ENCODE data around the gene ALG6. TPM values are rescaled to one million over a fixed set of nuclear protein-coding genes. Genes with fewer than 3 reads are reported as not detected.
A peak's percentile ranks its signal among the peaks of the same experiment; 100 is the strongest.

ALG6 gene
- total RNA-seq, 2 experiments from 2014 or later: 21.7 to 23.8 TPM

DNA sequence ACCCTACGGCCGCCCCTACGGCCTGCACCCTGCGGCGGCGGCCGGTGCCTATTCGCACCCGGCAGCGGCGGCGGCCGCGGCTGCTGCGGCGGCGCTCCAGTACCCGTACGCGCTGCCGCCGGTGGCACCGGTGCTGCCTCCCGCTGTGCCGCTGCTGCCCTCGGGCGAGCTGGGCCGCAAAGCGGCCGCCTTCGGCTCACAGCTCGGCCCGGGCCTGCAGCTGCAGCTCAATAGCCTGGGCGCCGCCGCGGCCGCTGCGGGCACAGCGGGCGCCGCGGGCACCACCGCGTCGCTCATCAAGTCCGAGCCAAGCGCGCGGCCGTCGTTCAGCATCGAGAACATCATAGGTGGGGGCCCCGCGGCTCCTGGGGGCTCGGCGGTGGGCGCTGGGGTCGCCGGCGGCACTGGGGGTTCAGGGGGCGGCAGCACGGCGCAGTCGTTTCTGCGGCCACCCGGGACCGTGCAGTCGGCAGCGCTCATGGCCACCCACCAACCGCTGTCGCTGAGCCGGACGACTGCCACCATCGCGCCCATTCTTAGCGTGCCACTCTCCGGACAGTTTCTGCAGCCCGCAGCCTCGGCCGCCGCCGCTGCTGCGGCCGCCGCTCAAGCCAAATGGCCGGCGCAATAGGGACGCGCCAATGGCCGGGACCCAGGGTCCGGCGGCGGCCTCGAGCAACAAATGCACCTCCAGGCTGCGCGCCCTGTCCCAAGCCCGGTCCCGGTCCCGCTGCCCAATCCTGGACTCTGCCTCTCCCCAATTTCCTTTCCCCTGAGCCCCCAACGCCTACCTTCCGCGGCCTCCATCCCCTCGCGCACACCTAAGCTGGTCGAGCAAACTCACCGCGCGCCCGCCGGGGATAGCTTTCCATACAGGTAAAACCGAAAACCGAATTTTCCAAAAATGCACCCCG is 43.3 kb upstream of the ALG6 start:
- CTCF ChIA-PET: interaction anchor here (0.7 to 1.6 kb wide), 2 partner anchors 81 to 117 kb away, joined by 3 to 4 read pairs; no protein-coding TSS in a partner anchor
- H3K9me3 Mint-ChIP-seq: peaks cover 3% of the 10 kb centered on the region
- H3K4me3 Mint-ChIP-seq: peak overlapping the region; percentile 63
- POLR2A ChIA-PET: interaction anchor here (1.3 kb wide), 1 partner anchor 112 kb away, joined by 3 read pairs; no protein-coding TSS in a partner anchor
- peaks cover 77% of the 10 kb centered on the region for H3K27me3 Mint-ChIP-seq
- H3K27ac Mint-ChIP-seq: peak overlapping the region; percentile 75
- H3K4me1 Mint-ChIP-seq: peaks cover 51% of the 10 kb centered on the region
- DNase-seq: no peak
- peaks cover 28% of the 10 kb centered on the region for H3K36me3 Mint-ChIP-seq (ENCODE audit: low read depth)

DNA sequence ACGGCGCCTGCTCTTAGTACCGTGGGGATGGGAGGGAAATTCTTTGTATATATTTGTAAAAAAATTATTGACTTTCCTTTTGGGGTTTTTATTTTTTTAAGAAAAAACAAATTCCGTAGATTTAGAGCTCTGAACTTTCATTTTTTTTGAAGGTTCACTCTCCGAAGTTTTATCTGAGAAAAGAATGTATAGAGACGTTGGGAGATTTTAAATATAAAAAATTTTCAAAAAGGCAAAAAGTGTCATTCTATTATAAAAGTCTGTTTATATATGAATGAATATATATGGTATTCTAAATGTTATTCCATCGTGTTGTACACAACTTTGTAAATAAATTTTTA is 42.7 kb upstream of the ALG6 start:
- H3K36me3 Mint-ChIP-seq (ENCODE audit: low read depth): peaks cover 28% of the 10 kb centered on the region
- DNase-seq: no peak
- H3K9me3 Mint-ChIP-seq: no peaks in the 10 kb centered on the region
- CTCF ChIA-PET: interaction anchor here (1.6 kb wide), 1 partner anchor 81 kb away, joined by 4 read pairs; no protein-coding TSS in a partner anchor
- H3K27me3 Mint-ChIP-seq: peaks cover 77% of the 10 kb centered on the region
- H3K27ac Mint-ChIP-seq: peak overlapping the region; percentile 75
- POLR2A ChIA-PET: no interaction called here
- peaks cover 53% of the 10 kb centered on the region for H3K4me1 Mint-ChIP-seq
- H3K4me3 Mint-ChIP-seq: peak overlapping the region; percentile 63

DNA sequence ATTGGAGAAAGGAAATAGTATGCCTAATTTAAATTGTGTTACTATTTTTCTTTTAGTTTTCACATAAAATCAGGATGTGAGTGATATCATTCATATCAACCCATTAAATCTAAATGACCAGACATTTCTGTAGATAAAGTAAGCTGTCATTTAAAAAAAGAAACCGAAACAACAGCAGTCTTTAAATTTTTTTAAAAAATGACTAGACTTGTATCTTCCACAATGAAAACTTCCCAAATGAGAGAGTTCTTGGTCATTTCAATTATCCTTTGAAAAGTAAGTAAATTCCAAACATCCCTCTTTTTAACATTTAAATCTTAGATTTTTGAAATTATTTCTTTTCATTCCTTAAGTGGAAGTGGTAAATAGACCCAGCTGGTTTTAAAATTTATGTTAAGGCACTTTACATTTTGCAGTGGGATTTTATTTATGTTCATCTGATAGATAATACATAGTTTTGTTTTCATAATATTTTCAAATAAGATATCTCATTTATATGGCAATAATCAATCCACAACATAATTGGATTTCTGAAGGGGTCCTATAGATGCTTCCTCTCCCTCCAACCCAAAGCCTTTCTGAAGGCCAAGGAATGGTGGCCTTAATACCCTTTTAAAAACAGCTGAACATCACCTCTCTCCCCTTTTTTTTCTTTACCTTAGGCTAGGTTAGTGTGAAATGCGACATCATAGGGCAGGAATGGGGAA is 42.0 kb upstream of the ALG6 start:
- peaks cover 75% of the 10 kb centered on the region for H3K27me3 Mint-ChIP-seq
- peaks cover 51% of the 10 kb centered on the region for H3K4me1 Mint-ChIP-seq
- no peaks in the 10 kb centered on the region for H3K9me3 Mint-ChIP-seq
- H3K27ac Mint-ChIP-seq: peak overlapping the region; percentile 31
- no peak overlapping the region for H3K4me3 Mint-ChIP-seq
- CTCF ChIA-PET: interaction anchor here (0.7 to 2.7 kb wide), 4 partner anchors 9 to 212 kb away, joined by 3 to 15 read pairs (median 6); no protein-coding TSS in a partner anchor
- no peak for DNase-seq
- POLR2A ChIA-PET: no interaction called here
- H3K36me3 Mint-ChIP-seq (ENCODE audit: low read depth): peaks cover 24% of the 10 kb centered on the region

DNA sequence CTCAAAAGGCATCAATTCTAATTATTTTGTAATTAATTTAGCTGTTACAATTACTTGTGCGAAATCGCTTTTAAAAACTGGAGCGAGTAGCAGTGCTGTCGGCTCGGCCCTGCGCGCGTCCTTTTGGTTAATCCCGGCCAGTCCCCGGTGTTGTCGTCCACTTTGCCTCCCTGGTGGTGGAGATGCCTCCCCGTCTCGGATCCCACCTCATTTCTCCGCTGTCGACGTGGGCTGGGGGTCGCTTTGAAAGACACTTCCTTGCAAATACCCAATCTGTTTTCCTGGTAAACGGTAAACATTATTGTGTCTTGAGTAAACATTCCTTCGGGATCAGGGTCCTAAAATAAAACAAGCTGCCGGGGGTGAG is 41.3 kb upstream of the ALG6 start:
- CTCF ChIA-PET: interaction anchor here (1.3 to 2.7 kb wide), 5 partner anchors 9 to 212 kb away, joined by 3 to 15 read pairs (median 4); no protein-coding TSS in a partner anchor
- H3K9me3 Mint-ChIP-seq: no peaks in the 10 kb centered on the region

DNA sequence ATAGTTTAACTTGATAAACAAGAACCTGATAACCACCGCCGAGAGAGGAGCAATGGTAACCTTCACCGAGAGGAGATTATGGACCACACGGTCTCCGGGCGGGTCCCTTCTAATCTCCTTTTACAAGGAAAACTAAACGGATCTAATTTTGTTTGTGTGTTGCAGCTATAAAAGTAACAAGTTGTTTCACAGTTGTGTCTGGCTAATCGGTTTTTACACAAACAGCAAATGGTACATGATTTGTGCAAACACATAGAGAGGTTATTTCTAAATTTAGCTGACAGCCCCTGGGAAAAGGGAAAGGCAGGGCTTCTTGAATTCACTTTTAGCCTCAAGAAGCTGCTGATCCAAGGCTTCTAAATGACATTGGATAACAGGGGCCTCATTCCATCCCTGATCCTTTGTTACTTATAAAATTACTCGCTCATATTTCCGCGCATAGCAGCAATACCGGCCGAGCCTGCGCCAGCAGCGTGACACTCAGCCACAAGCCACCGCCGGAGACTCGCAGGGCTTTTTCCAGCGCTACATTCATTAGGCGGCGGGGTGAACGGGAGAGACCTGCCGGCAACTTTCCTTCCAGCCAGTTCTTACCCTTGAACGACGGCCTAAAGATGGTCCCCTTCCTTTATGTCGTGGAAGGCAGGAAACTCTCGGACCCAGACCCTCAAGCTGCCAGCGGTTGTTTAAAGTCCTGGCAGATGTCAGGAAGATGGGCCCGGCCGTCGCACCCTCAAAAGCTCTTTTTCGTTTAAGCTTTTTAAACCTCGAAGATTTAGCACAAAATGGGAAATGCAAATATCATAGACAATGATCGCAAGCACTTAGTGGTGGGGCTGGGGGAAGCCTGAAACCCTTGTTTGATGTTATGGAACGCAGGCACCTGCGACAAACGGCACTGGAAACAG is 40.7 kb upstream of the ALG6 start:
- Mint-ChIP-seq H3K27me3 (peaks cover 72% of the 10 kb centered on the region), H3K4me3 (peak overlapping the region; percentile 24), H3K36me3 (ENCODE audit: low read depth) (peaks cover 14% of the 10 kb centered on the region), H3K9me3 (no peaks in the 10 kb centered on the region), H3K27ac (peak overlapping the region; percentile 52), H3K4me1 (peaks cover 43% of the 10 kb centered on the region)
- POLR2A ChIA-PET: interaction anchor here (1.2 to 1.4 kb wide), 3 partner anchors 9 to 195 kb away, joined by 3 read pairs; partner anchors contain the start of gene ALG6
- CTCF ChIA-PET: interaction anchor here (0.6 to 2.7 kb wide), 6 partner anchors 8 to 361 kb away, joined by 3 to 15 read pairs (median 4); no protein-coding TSS in a partner anchor
- no peak for DNase-seq

More for the DNA sequence above, 41.3 kb upstream of the ALG6 start:
- POLR2A ChIA-PET: interaction anchor here (1.2 kb wide), 1 partner anchor 42 kb away, joined by 3 read pairs; the partner anchor contains the start of gene ALG6
- peaks cover 74% of the 10 kb centered on the region for H3K27me3 Mint-ChIP-seq
- DNase-seq: no peak
- H3K36me3 Mint-ChIP-seq (ENCODE audit: low read depth): peaks cover 21% of the 10 kb centered on the region
- peak overlapping the region; percentile 3 for H3K27ac Mint-ChIP-seq
- peak overlapping the region; percentile 24 for H3K4me3 Mint-ChIP-seq
- H3K4me1 Mint-ChIP-seq: peaks cover 49% of the 10 kb centered on the region

DNA sequence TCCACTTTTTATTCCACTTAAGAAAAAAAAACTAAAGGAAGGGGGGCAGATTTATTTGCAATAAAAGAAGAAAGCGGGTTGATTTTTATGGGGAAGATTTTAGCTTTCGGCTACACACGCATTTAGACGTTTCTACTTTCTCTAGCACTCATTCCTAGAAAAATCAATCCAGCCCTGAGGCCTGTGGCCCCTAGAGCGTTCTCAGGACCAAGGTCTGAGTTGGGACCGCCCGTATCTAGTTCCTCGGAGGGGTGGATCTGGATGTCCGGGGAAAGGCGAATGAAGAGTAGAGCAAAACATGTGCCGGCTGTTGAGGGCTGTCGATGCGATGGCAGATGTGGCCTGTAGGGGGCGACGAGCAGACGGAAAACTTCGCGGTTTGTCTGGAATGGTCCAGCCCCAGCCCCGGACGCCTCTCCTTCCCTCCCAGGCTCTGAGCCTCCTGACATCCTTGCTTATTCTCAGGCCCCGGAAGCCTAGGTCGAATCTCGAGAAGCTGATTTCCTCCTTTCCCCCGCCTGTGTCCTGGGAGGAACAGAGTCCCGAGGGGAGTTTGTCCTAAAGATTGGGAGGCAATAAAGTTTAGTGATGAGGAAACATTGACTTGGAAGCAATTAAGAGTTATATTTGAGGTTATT is 39.9 kb upstream of the ALG6 start:
- CTCF ChIA-PET: interaction anchor here (0.8 to 2.7 kb wide), 4 partner anchors 8 to 210 kb away, joined by 4 to 15 read pairs (median 6); no protein-coding TSS in a partner anchor
- Mint-ChIP-seq H3K27me3 (peaks cover 75% of the 10 kb centered on the region), H3K9me3 (no peaks in the 10 kb centered on the region), H3K27ac (peak overlapping the region; percentile 21), H3K4me3 (peak overlapping the region; percentile 11), H3K36me3 (ENCODE audit: low read depth) (peaks cover 13% of the 10 kb centered on the region), H3K4me1 (peaks cover 39% of the 10 kb centered on the region)
- DNase-seq: peak; percentile 63
- POLR2A ChIA-PET: interaction anchor here (1.2 to 1.4 kb wide), 3 partner anchors 10 to 195 kb away, joined by 3 read pairs; partner anchors contain the start of gene ALG6

DNA sequence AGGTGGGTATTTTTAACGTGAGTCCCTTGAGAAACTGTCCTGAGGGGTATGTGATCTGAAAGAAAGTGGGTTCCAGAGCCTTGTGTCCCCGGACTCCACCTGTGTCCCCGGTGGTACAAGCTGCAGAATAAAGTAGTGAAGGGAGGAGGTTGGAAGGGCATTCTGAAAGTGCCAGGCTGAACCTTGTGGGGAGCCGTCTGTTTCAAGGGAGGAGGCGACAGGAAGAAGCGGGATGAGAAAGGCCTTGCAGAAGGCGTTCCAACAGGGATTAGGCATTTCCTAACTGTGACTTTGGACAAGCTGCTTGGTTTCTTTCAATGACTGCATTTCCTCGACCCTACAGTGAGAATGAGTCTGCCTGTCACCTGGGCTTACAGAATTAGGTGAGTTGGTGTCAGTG is 39.3 kb upstream of the ALG6 start:
- no peak for DNase-seq
- H3K27me3 Mint-ChIP-seq: peaks cover 80% of the 10 kb centered on the region
- H3K36me3 Mint-ChIP-seq (ENCODE audit: low read depth): peaks cover 13% of the 10 kb centered on the region
- peaks cover 39% of the 10 kb centered on the region for H3K4me1 Mint-ChIP-seq
- ChIA-PET CTCF (no interaction called here), POLR2A (interaction anchor here (2.9 kb wide), 1 partner anchor 9 kb away, joined by 12 read pairs; no protein-coding TSS in a partner anchor)
- H3K27ac Mint-ChIP-seq: no peak overlapping the region
- H3K9me3 Mint-ChIP-seq: no peaks in the 10 kb centered on the region
- no peak overlapping the region for H3K4me3 Mint-ChIP-seq

DNA sequence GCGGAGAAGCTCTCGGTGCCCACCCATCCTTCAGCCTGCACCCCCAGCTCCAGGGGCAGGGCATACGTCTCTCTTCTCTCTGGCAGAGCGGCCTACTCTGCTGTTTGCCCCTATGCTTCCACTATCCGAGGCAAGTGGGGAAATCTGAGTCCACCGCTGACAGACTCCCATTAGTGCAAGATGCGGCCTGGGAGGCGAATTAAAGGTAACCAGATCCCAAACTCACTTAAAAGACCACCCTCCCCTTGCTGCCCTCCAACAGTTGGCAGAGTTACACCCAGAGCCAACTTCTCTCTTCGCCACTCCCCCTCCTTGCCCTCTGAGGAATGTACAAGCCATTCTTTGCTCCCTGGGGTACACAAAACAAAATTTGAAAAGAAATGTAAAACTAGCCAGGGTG is 38.6 kb upstream of the ALG6 start:
- Mint-ChIP-seq H3K9me3 (no peaks in the 10 kb centered on the region), H3K4me3 (no peak overlapping the region), H3K27me3 (peaks cover 80% of the 10 kb centered on the region), H3K4me1 (peaks cover 35% of the 10 kb centered on the region), H3K36me3 (ENCODE audit: low read depth) (peaks cover 13% of the 10 kb centered on the region), H3K27ac (no peak overlapping the region)
- no peak for DNase-seq
- ChIA-PET CTCF (interaction anchor here (1.6 kb wide), 1 partner anchor 487 kb away, joined by 3 read pairs; no protein-coding TSS in a partner anchor), POLR2A (interaction anchor here (2.9 kb wide), 1 partner anchor 9 kb away, joined by 12 read pairs; no protein-coding TSS in a partner anchor)

DNA sequence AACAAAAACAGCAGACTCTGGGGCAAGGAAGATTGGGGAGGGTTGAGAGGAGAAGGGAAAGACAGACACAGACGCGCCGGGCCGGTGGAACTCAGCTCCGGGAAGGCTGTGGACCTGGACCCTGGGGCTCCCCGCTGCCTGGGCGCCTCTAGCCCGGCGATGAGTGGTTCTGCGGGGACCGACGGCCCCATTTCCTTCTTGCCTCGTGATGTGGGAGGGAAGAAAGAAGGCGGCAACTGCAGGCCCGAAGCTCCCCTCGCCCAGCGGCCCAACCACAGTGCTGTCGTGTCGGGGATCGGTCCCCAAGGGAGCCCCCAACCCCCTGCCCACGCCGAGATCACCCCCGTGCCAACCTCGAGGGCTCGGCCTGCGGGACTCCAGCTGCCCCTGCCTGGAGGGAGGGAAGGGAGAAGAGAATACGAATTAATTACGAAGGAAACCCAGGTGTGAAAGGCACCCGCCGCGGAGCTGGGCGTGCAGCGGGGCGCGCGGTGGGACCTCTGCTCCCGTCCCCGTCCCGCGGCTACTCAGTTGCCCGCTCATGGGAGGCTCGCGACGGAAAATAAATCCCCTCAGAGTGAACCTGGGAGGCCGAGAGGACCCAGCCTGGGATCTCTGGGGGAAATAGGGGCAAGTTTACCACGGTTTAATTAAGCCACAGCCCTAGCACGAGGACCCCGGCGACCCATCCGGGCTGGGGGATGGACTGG is 37.7 kb upstream of the ALG6 start:
- Mint-ChIP-seq H3K4me3 (no peak overlapping the region), H3K27me3 (peaks cover 79% of the 10 kb centered on the region), H3K36me3 (ENCODE audit: low read depth) (peaks cover 11% of the 10 kb centered on the region), H3K4me1 (peaks cover 32% of the 10 kb centered on the region), H3K9me3 (no peaks in the 10 kb centered on the region), H3K27ac (no peak overlapping the region)
- no peak for DNase-seq
- CTCF ChIA-PET: interaction anchor here (1.4 to 2.7 kb wide), 3 partner anchors 10 to 488 kb away, joined by 3 to 12 read pairs (median 4); no protein-coding TSS in a partner anchor
- POLR2A ChIA-PET: interaction anchor here (2.9 kb wide), 1 partner anchor 10 kb away, joined by 12 read pairs; no protein-coding TSS in a partner anchor

DNA sequence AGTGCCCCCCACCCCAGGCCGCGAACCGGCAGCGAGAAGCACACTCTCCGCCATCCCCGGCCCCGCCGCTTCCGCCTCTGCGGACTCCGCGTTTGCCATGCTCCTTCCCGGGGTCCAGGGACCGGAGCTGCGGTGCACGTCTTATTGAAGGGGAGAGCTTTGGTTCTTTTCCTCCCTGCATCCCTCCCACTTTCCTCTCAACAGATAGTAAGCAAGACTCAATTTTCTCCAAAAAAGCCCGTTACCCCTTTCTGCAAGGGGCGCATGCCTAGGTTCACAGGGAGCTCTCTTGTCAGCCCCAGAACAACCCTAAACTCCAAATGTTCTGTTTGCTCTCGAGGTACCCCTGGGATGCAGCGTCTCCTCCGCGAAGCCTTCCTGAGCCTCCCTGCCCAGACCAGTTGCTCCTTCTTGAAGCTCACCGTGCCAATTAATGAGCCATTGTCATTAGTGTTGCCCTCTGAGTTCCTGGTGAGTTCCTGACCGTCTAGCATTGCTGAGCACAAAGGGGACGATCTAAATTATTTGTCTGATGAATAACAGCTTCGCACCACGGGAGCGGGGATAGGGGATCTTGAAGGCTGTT is 37.0 kb upstream of the ALG6 start:
- Mint-ChIP-seq H3K27ac (no peak overlapping the region), H3K4me1 (peaks cover 30% of the 10 kb centered on the region), H3K9me3 (no peaks in the 10 kb centered on the region), H3K4me3 (no peak overlapping the region), H3K36me3 (ENCODE audit: low read depth) (peaks cover 11% of the 10 kb centered on the region), H3K27me3 (peaks cover 82% of the 10 kb centered on the region)
- no peak for DNase-seq
- ChIA-PET CTCF (interaction anchor here (1.4 to 2.7 kb wide), 3 partner anchors 11 to 488 kb away, joined by 3 to 12 read pairs (median 4); no protein-coding TSS in a partner anchor), POLR2A (interaction anchor here (2.9 kb wide), 1 partner anchor 11 kb away, joined by 12 read pairs; no protein-coding TSS in a partner anchor)

DNA sequence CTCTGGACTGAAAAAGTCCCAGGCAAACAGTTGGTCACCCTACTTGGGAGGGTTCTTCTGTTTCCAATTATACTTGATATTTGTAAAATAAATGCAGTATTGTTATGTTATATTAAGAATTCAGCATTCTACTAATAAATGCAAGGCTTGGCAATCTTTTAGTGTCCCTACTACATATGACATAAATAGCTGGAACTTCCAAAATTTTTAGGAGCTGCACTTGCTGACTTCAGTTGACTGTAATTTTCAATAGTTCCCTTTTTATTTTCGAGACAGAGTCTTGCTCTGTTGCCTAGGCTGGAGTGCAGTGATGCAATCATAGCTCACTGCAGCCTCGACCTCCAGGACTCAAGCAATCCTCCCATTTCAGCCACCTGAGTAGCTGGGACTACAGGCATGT is 25.0 kb upstream of the ALG6 start:
- Mint-ChIP-seq H3K9me3 (no peaks in the 10 kb centered on the region), H3K36me3 (ENCODE audit: low read depth) (no peaks in the 10 kb centered on the region), H3K27ac (no peak overlapping the region), H3K27me3 (peaks cover 14% of the 10 kb centered on the region), H3K4me1 (no peaks in the 10 kb centered on the region), H3K4me3 (no peak overlapping the region)
- DNase-seq: no peak
- CTCF ChIA-PET: interaction anchor here (1.0 kb wide), 1 partner anchor 11 kb away, joined by 3 read pairs; no protein-coding TSS in a partner anchor
- POLR2A ChIA-PET: no interaction called here

Data from activated CD4-positive, alpha-beta memory T cell treated with anti-CD3 and anti-CD28 coated beads, Interleukin-2, amount 10 ng/mL, durations not matched to agents 7 days and 5 days (primary cell).